ENCODE results near the gene ATF7IP2.
"Not testable (repeated sequence)": the region's sequence is repeated elsewhere in the genome, so short reads cannot be mapped to it uniquely, and the experiment has no call there.

Gene ATF7IP2

GRCh38 chr16:10465821-10466220 lies 80.0 kb downstream of the ATF7IP2 start:
- peaks cover 14% of the 10 kb centered on the region for H3K36me3 Mint-ChIP-seq

GRCh38 chr16:10466313-10466712 lies 80.5 kb downstream of the ATF7IP2 start:
- H3K36me3 Mint-ChIP-seq: peaks cover 14% of the 10 kb centered on the region
- no peaks in the 10 kb centered on the region for H3K9me3 Mint-ChIP-seq
- no peak overlapping the region for H3K27ac Mint-ChIP-seq
- no peak overlapping the region for H3K4me3 Mint-ChIP-seq
- no peaks in the 10 kb centered on the region for H3K4me1 Mint-ChIP-seq
- DNase-seq (ENCODE audit: low spot score in 2 of 2) (no peak), ATAC-seq (no peak)

More at GRCh38 chr16:10465821-10466220, 80.0 kb downstream of the ATF7IP2 start:
- ATAC-seq (no peak), DNase-seq (ENCODE audit: low spot score in 2 of 2) (no peak)
- Mint-ChIP-seq H3K27ac (no peak overlapping the region), H3K4me3 (no peak overlapping the region), H3K9me3 (no peaks in the 10 kb centered on the region), H3K4me1 (no peaks in the 10 kb centered on the region)

GRCh38 chr16:10466861-10467260 lies 81.0 kb downstream of the ATF7IP2 start:
- Mint-ChIP-seq H3K4me3 (no peak overlapping the region), H3K9me3 (no peaks in the 10 kb centered on the region), H3K27ac (no peak overlapping the region), H3K4me1 (no peaks in the 10 kb centered on the region), H3K36me3 (peaks cover 14% of the 10 kb centered on the region)
- ATAC-seq: no peak
- DNase-seq (ENCODE audit: low spot score in 2 of 2): no peak

- H3K4me3 Mint-ChIP-seq; ATAC-seq; DNase-seq (ENCODE audit: low spot score in 2 of 2); H3K9me3 Mint-ChIP-seq; H3K4me1 Mint-ChIP-seq; H3K27ac Mint-ChIP-seq: not testable (repeated sequence)
- H3K36me3 Mint-ChIP-seq: peaks cover 55% of the 10 kb centered on the region
These were observed 90.8 kb downstream of the ATF7IP2 start for GRCh38 chr16:10476636-10477035.

DNA sequence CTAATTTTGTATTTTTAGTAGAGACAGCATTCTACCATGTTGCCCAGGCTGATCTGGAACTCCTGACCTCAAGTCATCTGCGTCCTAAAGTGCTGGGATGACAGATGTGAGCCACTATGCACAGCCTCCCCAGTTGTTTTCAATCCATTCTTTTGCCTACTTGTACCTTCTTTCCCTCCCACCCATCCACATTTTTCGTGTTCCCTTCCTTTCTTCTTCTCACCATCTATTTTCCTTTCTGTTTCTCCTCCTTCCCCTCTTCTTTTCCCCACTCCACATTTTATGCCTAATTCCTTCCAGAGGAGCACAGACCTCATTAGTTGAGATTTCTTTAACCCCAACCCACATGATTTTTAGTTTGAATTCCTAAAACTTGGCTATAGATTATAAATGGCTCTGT lies 94.3 kb downstream of the ATF7IP2 start:
- Mint-ChIP-seq H3K4me3 (no peak overlapping the region), H3K36me3 (peaks cover 38% of the 10 kb centered on the region), H3K27ac (no peak overlapping the region), H3K4me1 (no peaks in the 10 kb centered on the region), H3K9me3 (peaks cover 5% of the 10 kb centered on the region)
- DNase-seq (ENCODE audit: low spot score in 2 of 2): no peak
- no peak for ATAC-seq

- Mint-ChIP-seq H3K4me3 (no peak overlapping the region), H3K9me3 (peaks cover 10% of the 10 kb centered on the region), H3K4me1 (no peaks in the 10 kb centered on the region), H3K27ac (no peak overlapping the region), H3K36me3 (peaks cover 21% of the 10 kb centered on the region)
- ATAC-seq (no peak), DNase-seq (ENCODE audit: low spot score in 2 of 2) (no peak)
These were observed 99.3 kb downstream of the ATF7IP2 start for GRCh38 chr16:10485159-10485558.

DNA sequence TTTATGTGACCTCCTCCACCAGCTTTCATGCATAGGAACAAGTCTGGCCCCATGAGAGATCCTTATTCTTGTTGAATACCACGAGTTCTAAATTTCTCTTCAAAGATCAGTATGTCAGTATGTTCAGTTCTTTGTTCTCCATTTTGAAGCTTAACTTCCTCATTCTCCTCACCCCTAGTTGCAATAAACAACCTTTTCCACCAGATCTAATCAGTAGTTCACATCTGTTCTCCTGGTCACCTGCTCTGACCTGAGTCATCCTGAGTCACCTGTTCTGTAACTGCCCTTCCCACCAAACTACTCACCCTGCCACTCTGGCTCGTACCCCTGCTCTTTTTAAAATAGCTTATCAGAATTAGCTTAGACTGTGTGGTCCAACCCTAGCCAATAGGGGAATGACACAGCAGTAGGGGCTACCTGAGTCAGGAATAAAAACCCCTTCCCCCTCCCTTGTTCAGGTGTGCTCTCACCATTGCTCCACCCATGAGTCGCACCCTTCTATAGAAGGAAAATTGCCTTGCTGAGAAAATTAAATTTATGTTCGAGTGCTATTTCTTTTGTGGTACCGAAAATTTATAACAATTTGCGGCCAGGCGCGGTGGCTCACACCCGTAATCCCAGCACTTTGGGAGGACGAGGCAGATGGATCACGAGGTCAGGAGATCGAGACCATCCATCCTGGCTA lies 100.0 kb downstream of the ATF7IP2 start:
- Mint-ChIP-seq H3K4me1 (no peaks in the 10 kb centered on the region), H3K4me3 (no peak overlapping the region), H3K9me3 (peaks cover 8% of the 10 kb centered on the region), H3K27ac (no peak overlapping the region), H3K36me3 (peaks cover 15% of the 10 kb centered on the region)
- ATAC-seq (no peak), DNase-seq (ENCODE audit: low spot score in 2 of 2) (no peak)

DNA sequence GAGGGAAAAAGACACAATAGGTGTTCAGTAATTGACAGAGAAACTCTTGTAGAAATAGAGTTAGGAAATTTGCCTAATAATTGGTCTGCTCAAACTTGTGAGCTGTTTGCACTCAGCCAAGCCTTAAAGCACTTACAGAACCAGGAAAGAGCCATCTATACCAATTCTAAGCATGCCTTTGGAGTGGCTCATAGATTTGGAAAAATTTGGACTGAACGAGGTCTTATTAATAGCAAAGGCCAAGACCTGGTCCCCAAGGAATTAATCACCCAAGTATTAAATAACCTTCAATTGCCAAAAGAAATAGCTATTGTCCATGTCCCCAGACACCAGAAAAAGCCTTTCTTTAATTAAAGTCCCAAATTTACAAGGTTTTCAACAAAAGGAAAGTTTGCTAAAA lies 104.3 kb downstream of the ATF7IP2 start:
- Mint-ChIP-seq H3K4me3 (no peak overlapping the region), H3K4me1 (no peaks in the 10 kb centered on the region), H3K9me3 (peaks cover 13% of the 10 kb centered on the region), H3K27ac (no peak overlapping the region), H3K36me3 (no peaks in the 10 kb centered on the region)
- DNase-seq (ENCODE audit: low spot score in 2 of 2) (no peak), ATAC-seq (no peak)

- ATAC-seq: no peak
- Mint-ChIP-seq H3K4me1 (no peaks in the 10 kb centered on the region), H3K9me3 (peaks cover 11% of the 10 kb centered on the region), H3K27ac (no peak overlapping the region), H3K4me3 (no peak overlapping the region), H3K36me3 (no peaks in the 10 kb centered on the region)
- DNase-seq (ENCODE audit: low spot score in 2 of 2): no peak
These were observed 107.4 kb downstream of the ATF7IP2 start for GRCh38 chr16:10493276-10493675.

DNA sequence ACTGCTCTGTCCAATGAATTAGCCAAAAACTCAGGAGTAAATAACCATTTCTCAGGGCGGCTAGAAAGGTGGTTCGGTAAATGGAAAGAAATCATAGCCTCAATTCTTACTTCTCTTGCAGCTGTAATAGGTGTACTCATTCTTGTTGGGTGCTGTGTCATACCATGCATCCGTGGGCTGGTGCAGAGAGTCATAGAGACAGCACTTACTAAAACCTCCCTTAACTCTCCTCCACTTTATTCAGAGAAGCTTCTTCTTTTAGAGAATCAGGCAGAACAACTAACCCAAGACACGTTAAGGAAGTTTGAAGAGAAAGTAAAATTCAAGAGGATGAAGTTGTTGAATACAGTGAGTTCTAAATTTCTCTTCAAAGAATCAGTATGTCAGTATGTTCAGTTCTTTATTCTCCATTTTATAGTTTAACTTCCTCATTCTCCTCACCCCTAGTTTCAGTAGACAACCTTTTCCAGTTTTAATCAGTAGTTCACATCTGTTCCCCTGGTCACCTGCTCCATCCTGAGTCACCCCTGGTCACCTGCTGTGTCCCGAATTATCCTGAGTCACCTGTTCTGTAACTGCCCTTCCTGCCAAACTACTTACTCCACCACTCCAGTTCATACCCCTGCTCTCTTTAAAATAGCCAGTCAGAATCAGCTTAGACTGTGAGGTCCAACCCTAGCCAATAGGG lies 108.6 kb downstream of the ATF7IP2 start:
- H3K36me3 Mint-ChIP-seq: no peaks in the 10 kb centered on the region
- no peak overlapping the region for H3K4me3 Mint-ChIP-seq
- no peaks in the 10 kb centered on the region for H3K4me1 Mint-ChIP-seq
- no peak overlapping the region for H3K27ac Mint-ChIP-seq
- DNase-seq (ENCODE audit: low spot score in 2 of 2) (no peak), ATAC-seq (peak; percentile 70)
- peaks cover 11% of the 10 kb centered on the region for H3K9me3 Mint-ChIP-seq

- Mint-ChIP-seq H3K4me3 (no peak overlapping the region), H3K27ac (no peak overlapping the region), H3K9me3 (peaks cover 11% of the 10 kb centered on the region), H3K36me3 (no peaks in the 10 kb centered on the region), H3K4me1 (no peaks in the 10 kb centered on the region)
- ATAC-seq: no peak
- no peak for DNase-seq (ENCODE audit: low spot score in 2 of 2)
These were observed 109.1 kb downstream of the ATF7IP2 start for GRCh38 chr16:10495031-10495345.

GRCh38 chr16:10497132-10498101 lies 111.6 kb downstream of the ATF7IP2 start:
- DNase-seq (ENCODE audit: low spot score in 2 of 2): peak in 1 of 2 donors; percentile 66
- Mint-ChIP-seq H3K4me3 (no peak overlapping the region), H3K27ac (no peak overlapping the region), H3K36me3 (no peaks in the 10 kb centered on the region), H3K4me1 (peaks cover 7% of the 10 kb centered on the region), H3K9me3 (peaks cover 11% of the 10 kb centered on the region)
- ATAC-seq: peak; percentile 41

GRCh38 chr16:10500582-10500981 lies 114.7 kb downstream of the ATF7IP2 start:
- DNase-seq (ENCODE audit: low spot score in 2 of 2) (no peak), ATAC-seq (peak; percentile 46)
- no peaks in the 10 kb centered on the region for H3K9me3 Mint-ChIP-seq
- H3K4me1 Mint-ChIP-seq: peaks cover 7% of the 10 kb centered on the region
- no peak overlapping the region for H3K4me3 Mint-ChIP-seq
- no peak overlapping the region for H3K27ac Mint-ChIP-seq
- no peaks in the 10 kb centered on the region for H3K36me3 Mint-ChIP-seq

- no peak overlapping the region for H3K4me3 Mint-ChIP-seq
These were observed 115.3 kb downstream of the ATF7IP2 start for GRCh38 chr16:10501016-10501607.

DNA sequence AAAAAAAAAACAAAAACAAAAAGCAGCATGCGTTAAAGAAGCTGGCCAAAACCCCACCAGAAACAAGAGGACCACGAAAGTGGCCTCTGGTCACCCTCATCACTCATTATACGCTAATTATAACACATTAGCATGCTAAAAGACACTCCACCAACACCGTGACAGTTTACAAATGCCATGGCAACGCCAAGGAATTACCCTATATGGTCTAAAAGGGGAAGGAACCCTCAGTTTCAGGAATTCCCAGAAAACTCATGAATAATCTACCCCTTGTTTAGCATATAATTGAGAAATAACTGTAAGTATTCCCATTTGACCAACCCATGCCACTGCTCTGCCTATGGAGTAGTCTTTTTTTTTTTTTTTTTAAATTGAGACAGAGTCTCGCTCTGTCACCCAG lies 116.9 kb downstream of the ATF7IP2 start:
- H3K9me3 Mint-ChIP-seq: no peaks in the 10 kb centered on the region
- no peak for DNase-seq (ENCODE audit: low spot score in 2 of 2)
- H3K4me3 Mint-ChIP-seq: no peak overlapping the region
- no peak overlapping the region for H3K27ac Mint-ChIP-seq
- peaks cover 7% of the 10 kb centered on the region for H3K4me1 Mint-ChIP-seq
- H3K36me3 Mint-ChIP-seq: no peaks in the 10 kb centered on the region
- ATAC-seq: no peak

More at GRCh38 chr16:10501016-10501607, 115.3 kb downstream of the ATF7IP2 start:
- Mint-ChIP-seq H3K36me3 (no peaks in the 10 kb centered on the region), H3K4me1 (peaks cover 7% of the 10 kb centered on the region), H3K27ac (no peak overlapping the region), H3K9me3 (no peaks in the 10 kb centered on the region)
- ATAC-seq (peak; percentile 62), DNase-seq (ENCODE audit: low spot score in 2 of 2) (no peak)
